Endothelial cell (in vitro differentiated cells): ENCODE results near the gene MEX3D. TPM values are rescaled to one million over a fixed set of nuclear protein-coding genes. Genes with fewer than 3 reads are reported as not detected.

Source experiments
- DNase-seq: peaks from one replicate; pipeline ENCODE4 v3.0.0; 2021; ENCODE audit warnings: low spot score
- H3K27ac Mint-ChIP-seq: one replicate; pipeline ENCODE4 v1.8.0; 2021; ENCODE audit warnings: mixed read lengths, inconsistent platforms; ENCODE audit not compliant: unreplicated experiment
- H3K27me3 Mint-ChIP-seq: one replicate; pipeline ENCODE4 v1.8.0; 2021; ENCODE audit warnings: mild to moderate bottlenecking, moderate library complexity, mixed read lengths, inconsistent platforms; ENCODE audit not compliant: unreplicated experiment
- H3K36me3 Mint-ChIP-seq: one replicate; pipeline ENCODE4 v1.8.0; 2021; ENCODE audit warnings: mild to moderate bottlenecking, low read depth, mixed read lengths, inconsistent platforms; ENCODE audit not compliant: unreplicated experiment
- H3K4me1 Mint-ChIP-seq: one replicate; pipeline ENCODE4 v1.8.0; 2021; ENCODE audit warnings: mild to moderate bottlenecking, mixed read lengths, inconsistent platforms; ENCODE audit not compliant: unreplicated experiment
- H3K4me3 Mint-ChIP-seq: one replicate; pipeline ENCODE4 v1.8.0; 2021; ENCODE audit warnings: mild to moderate bottlenecking, mixed read lengths, inconsistent platforms; ENCODE audit not compliant: unreplicated experiment
- H3K9me3 Mint-ChIP-seq: one replicate; pipeline ENCODE4 v1.8.0; 2021; ENCODE audit warnings: mixed read lengths, inconsistent platforms; ENCODE audit not compliant: unreplicated experiment
- CTCF ChIP-seq: fragments of 200-600 bp; sonication (generic); IDR thresholded peaks from one replicate; pipeline ENCODE4 v1.5.0; 2021; ENCODE audit warnings: antibody characterized with exemption; ENCODE audit not compliant: unreplicated experiment
- total RNA-seq: library from RNA; stranded (reverse); fragmentation: NEBNext Ultra II Directional; extraction: Animal tissue kit (Norgen Biotek cat#: 25700); gene quantifications from one replicate; pipeline ENCODE4 v1.2.1, GENCODE V29; 2021; ENCODE audit not compliant: unreplicated experiment

Gene MEX3D
- total RNA-seq, 1 donor from 2014 or later: 73.4 TPM

- no peak for TF ChIP-seq CTCF
- Mint-ChIP-seq H3K36me3 (peaks cover 9% of the 10 kb centered on the region), H3K4me3 (no peak overlapping the region), H3K27me3 (no peaks in the 10 kb centered on the region), H3K27ac (no peak overlapping the region), H3K9me3 (no peaks in the 10 kb centered on the region), H3K4me1 (peaks cover 3% of the 10 kb centered on the region)
- DNase-seq: no peak
Measured at GRCh38 chr19:1598777-1599459, 30.8 kb upstream of the MEX3D start.

- peaks cover 9% of the 10 kb centered on the region for H3K36me3 Mint-ChIP-seq
- peaks cover 7% of the 10 kb centered on the region for H3K4me1 Mint-ChIP-seq
- TF ChIP-seq CTCF: no peak
- no peaks in the 10 kb centered on the region for H3K9me3 Mint-ChIP-seq
- DNase-seq: no peak
- H3K27ac Mint-ChIP-seq: no peak overlapping the region
- peak overlapping the region; percentile 92 for H3K4me3 Mint-ChIP-seq
- peaks cover 15% of the 10 kb centered on the region for H3K27me3 Mint-ChIP-seq
Measured at GRCh38 chr19:1593501-1593772, 25.3 kb upstream of the MEX3D start.

GRCh38 chr19:1592755-1593500, 24.8 kb upstream of the MEX3D start, which contains the start of gene MBD3:
Gene MBD3, minus strand, starts transcription at chr19:1592865. Its CDS starts 234 bp downstream, at chr19:1592631.
- no peak for TF ChIP-seq CTCF
- H3K4me1 Mint-ChIP-seq: peaks cover 7% of the 10 kb centered on the region
- peaks cover 8% of the 10 kb centered on the region for H3K36me3 Mint-ChIP-seq
- DNase-seq: peak; percentile 95
- H3K27ac Mint-ChIP-seq: peak within 1 kb of the TSS; percentile 52
- H3K4me3 Mint-ChIP-seq: peak within 1 kb of the TSS; percentile 94
- peaks cover 15% of the 10 kb centered on the region for H3K27me3 Mint-ChIP-seq
- H3K9me3 Mint-ChIP-seq: no peaks in the 10 kb centered on the region

- Mint-ChIP-seq H3K27ac (no peak overlapping the region), H3K9me3 (no peaks in the 10 kb centered on the region), H3K4me3 (peak overlapping the region; percentile 94), H3K4me1 (peaks cover 7% of the 10 kb centered on the region), H3K27me3 (peaks cover 15% of the 10 kb centered on the region), H3K36me3 (peaks cover 1% of the 10 kb centered on the region)
- no peak for TF ChIP-seq CTCF
- DNase-seq: peak; percentile 87
Measured at GRCh38 chr19:1592024-1592754, 24.1 kb upstream of the MEX3D start.
